NT2/D1 (cell line): Measurements from ENCODE around the gene LYSET.

Experiments used
- DNase-seq: peaks from one replicate; pipeline ENCODE4 v3.0.0-alpha.2; 2011; ENCODE audit warnings: low read depth, low spot score
- H3K27me3 ChIP-seq: 2 replicates; pipeline ENCODE4 v1.6.0; 2011; ENCODE audit warnings: mild to moderate bottlenecking; ENCODE audit not compliant: insufficient read length, insufficient read depth
- H3K36me3 ChIP-seq: 2 replicates; pipeline ENCODE4 v1.6.1; 2011; ENCODE audit warnings: mild to moderate bottlenecking, low read length, mixed read lengths; ENCODE audit not compliant: insufficient read depth, insufficient read length
- H3K4me1 ChIP-seq: 2 replicates; pipeline ENCODE4 v1.5.1; 2011; ENCODE audit not compliant: insufficient read depth, insufficient read length
- H3K4me3 ChIP-seq: 2 replicates; pipeline ENCODE4 v1.5.1; 2011; ENCODE audit warnings: low read depth; ENCODE audit not compliant: insufficient read length
- H3K9ac ChIP-seq: 2 replicates; pipeline ENCODE4 v1.6.0; 2011; ENCODE audit warnings: low read depth; ENCODE audit not compliant: insufficient read length
- H3K9me3 ChIP-seq: 2 replicates; pipeline ENCODE4 v1.5.1; 2011; ENCODE audit warnings: mild to moderate bottlenecking, low read length; ENCODE audit not compliant: insufficient read depth
- SUZ12 ChIP-seq: IDR thresholded peaks from 2 replicates; pipeline ENCODE4 v1.6.1; 2011; ENCODE audit not compliant: insufficient read length, insufficient read depth; ENCODE audit errors: extremely low read depth
- YY1 ChIP-seq: IDR thresholded peaks from 2 replicates; pipeline ENCODE4 v1.6.1; 2011; ENCODE audit not compliant: insufficient read length, insufficient read depth
- ZNF274 ChIP-seq: IDR thresholded peaks from 2 replicates; pipeline ENCODE4 v1.6.1; 2011; ENCODE audit warnings: mild to moderate bottlenecking, low read depth, low read length

The LYSET gene

DNA sequence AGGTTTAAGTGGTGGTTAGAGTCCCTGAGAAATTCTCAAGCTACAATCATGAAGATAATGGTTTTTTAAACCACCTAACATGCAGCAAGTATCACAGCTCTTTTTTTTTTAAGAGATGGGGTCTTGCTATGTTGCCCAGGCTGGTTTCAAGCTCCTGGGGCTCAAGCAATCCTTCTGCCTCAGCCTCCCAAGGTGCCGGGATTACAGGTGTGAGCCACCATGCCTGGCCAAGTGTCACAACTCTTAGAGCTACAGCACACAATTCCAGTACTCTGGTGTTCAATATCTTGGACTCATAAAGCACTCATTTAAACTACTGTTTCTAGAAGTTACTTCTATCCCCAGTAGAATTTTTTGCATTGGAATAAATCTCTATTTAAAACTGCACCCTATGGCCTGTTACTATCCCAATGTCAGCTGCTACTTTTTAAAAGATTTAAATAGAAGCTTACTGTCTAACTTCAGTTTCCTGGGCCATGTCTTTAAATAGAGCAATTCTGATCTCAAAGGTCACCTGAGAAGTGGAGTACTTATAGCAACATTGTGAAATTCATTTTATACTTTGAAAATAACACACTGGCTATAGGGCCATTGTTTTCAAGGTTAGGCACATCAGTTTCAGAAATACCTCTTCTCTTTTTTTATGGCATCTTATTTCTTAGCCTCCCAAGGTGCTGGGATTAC is 10.3 kb downstream of the LYSET start:
- no peak overlapping the region for H3K4me3 ChIP-seq
- H3K9ac ChIP-seq: no peak overlapping the region
- no peak for DNase-seq
- H3K36me3 ChIP-seq: no peaks in the 10 kb centered on the region
- no peaks in the 10 kb centered on the region for H3K4me1 ChIP-seq
- H3K27me3 ChIP-seq: no peaks in the 10 kb centered on the region
- TF ChIP-seq YY1: no peak
- TF ChIP-seq SUZ12: no peak
- no peak for TF ChIP-seq ZNF274
- no peaks in the 10 kb centered on the region for H3K9me3 ChIP-seq

GRCh38 chr14:93199031-93199430 is 13.9 kb downstream of the LYSET start:
- H3K9ac ChIP-seq: no peak overlapping the region
- no peak overlapping the region for H3K4me3 ChIP-seq
- no peak for TF ChIP-seq YY1
- no peak for TF ChIP-seq ZNF274
- TF ChIP-seq SUZ12: no peak
- no peaks in the 10 kb centered on the region for H3K27me3 ChIP-seq
- H3K9me3 ChIP-seq: no peaks in the 10 kb centered on the region
- DNase-seq: no peak
- peaks cover 5% of the 10 kb centered on the region for H3K36me3 ChIP-seq
- H3K4me1 ChIP-seq: no peaks in the 10 kb centered on the region

DNA sequence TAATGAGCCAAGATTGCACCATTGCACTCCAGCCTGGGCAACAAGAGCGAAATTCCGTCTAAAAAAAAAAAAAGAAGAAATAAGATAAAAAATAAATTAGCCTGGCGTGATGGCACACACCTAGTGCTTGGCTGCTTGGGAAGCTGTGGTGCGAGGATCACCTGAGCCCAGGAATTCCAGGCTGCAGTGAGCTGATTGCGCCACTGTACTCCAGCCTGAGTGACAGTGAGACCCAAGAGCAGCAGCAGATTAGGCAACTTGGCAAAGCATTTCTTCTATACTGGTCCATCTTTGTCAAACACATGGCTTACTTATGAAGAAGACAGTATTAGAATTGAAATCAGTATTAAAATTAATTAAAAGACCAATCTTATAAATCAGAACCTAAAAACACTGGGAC is 15.4 kb downstream of the LYSET start:
- no peaks in the 10 kb centered on the region for H3K9me3 ChIP-seq
- H3K4me1 ChIP-seq: no peaks in the 10 kb centered on the region
- no peak for DNase-seq
- H3K4me3 ChIP-seq: no peak overlapping the region
- H3K27me3 ChIP-seq: no peaks in the 10 kb centered on the region
- H3K36me3 ChIP-seq: peaks cover 11% of the 10 kb centered on the region
- H3K9ac ChIP-seq: no peak overlapping the region
- TF ChIP-seq ZNF274 (no peak), SUZ12 (no peak), YY1 (no peak)

GRCh38 chr14:93201155-93201704 is 16.1 kb downstream of the LYSET start:
- Histone ChIP-seq H3K36me3 (peaks cover 11% of the 10 kb centered on the region), H3K4me1 (no peaks in the 10 kb centered on the region), H3K9ac (no peak overlapping the region), H3K9me3 (no peaks in the 10 kb centered on the region), H3K4me3 (no peak overlapping the region), H3K27me3 (no peaks in the 10 kb centered on the region)
- TF ChIP-seq YY1 (no peak), ZNF274 (no peak), SUZ12 (no peak)
- no peak for DNase-seq

- H3K4me1 ChIP-seq: no peaks in the 10 kb centered on the region
- no peaks in the 10 kb centered on the region for H3K27me3 ChIP-seq
- no peaks in the 10 kb centered on the region for H3K9me3 ChIP-seq
- H3K9ac ChIP-seq: peak within 1 kb of the TSS; percentile 93
- TF ChIP-seq SUZ12: no peak
- TF ChIP-seq YY1: no peak
- TF ChIP-seq ZNF274: no peak
- peak; percentile 93 for DNase-seq
- H3K36me3 ChIP-seq: peaks cover 12% of the 10 kb centered on the region
- peak within 1 kb of the TSS; percentile 69 for H3K4me3 ChIP-seq
These were observed 21.8 kb downstream of the LYSET start, which contains the start of the genes GON7 and UBR7 for GRCh38 chr14:93206793-93207467. Gene GON7 (minus strand): TSS chr14:93207065. CDS start chr14:93207037, 28 bp downstream. Gene UBR7 (plus strand): TSS chr14:93207256. CDS start chr14:93207292, 36 bp downstream.

DNA sequence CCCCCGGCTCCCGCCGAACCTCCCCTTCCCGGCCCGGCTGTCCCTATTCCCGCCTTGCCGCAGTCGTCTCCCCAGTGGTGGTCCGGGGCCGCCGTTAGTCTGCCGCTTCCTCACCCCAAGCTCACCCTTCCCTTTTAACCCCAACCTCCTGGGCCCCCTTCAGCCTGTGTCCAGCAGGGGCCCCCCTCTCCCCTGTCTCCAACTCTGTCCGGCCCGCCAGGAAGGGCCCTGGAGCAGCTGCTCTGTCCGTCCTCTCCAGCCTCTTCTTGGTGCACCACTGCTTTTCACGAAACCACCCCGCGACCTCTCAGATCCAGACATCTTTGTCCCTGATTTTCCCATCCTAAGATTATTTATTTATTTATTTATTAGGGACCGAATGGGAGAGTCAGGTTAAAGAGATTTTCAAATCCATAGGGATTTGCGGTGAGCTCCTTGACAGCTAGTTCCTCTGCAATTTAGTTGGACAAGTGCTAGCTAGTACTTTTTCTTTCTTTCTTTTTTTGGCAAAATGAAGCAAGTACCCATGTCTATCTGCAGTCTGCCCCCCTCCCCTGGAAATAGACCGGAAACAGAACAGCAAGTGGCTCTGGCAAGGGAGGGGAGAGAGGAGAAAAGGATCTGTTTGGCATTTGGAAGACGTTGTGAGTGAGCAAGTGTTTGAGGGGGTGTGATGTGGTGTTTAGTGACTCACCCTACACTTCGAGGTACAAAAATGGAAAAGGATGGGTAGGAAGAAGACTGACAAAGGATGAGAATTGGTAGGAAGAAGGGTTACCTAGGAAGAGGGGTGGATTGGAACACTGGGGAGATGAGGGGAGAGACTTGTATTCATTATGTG is 22.6 kb downstream of the LYSET start:
- Histone ChIP-seq H3K9me3 (no peaks in the 10 kb centered on the region), H3K9ac (peak overlapping the region; percentile 87), H3K4me3 (peak overlapping the region; percentile 69), H3K36me3 (peaks cover 18% of the 10 kb centered on the region), H3K27me3 (no peaks in the 10 kb centered on the region), H3K4me1 (no peaks in the 10 kb centered on the region)
- TF ChIP-seq YY1 (no peak), ZNF274 (no peak), SUZ12 (no peak)
- peak; percentile 18 for DNase-seq
